ENCODE results near the gene PIK3R5.

GRCh38 chr17:8963647-8964258, 1.8 kb downstream of the PIK3R5 start:
- TF ChIP-seq EZH2 (IDR thresholded peaks at IDR 0.05; ENCODE audit: low read length, missing control alignments) (no peak), CTCF (conservative IDR thresholded peaks at IDR 0.05 in 1 of 2, IDR thresholded peaks at IDR 0.05 in 1 of 2; ENCODE audit: low read depth in 1 of 2, low read length in 2 of 2) (no peak)

Data from fibroblast of lung (primary cell).